H1 (cell line): Measurements from ENCODE around the gene MOB4. TPM values are rescaled to one million over a fixed set of nuclear protein-coding genes. Genes with fewer than 3 reads are reported as not detected.

ENCODE experiments used
- CTCF ChIA-PET: fragments of 300-600 bp; sonication (Branson Sonifier 250); formaldehyde crosslinking; loops from one replicate; lab custom pipeline; 2021; ENCODE audit not compliant: partially characterized antibody; lab: Charles Lee
- POLR2A ChIA-PET: fragments of 300-600 bp; sonication (Branson Sonifier 250); formaldehyde crosslinking; loops from one replicate; lab custom pipeline; 2021; ENCODE audit warnings: inconsistent platforms; ENCODE audit not compliant: partially characterized antibody; lab: Charles Lee
- DNase-seq, 2 experiments: peaks; one replicate each; pipeline versions ENCODE4 v3.0.0 to v3.0.0-alpha.2; 2010 to 2022; ENCODE audit warnings: low spot score in 2 of 2, low read depth in 1 of 2, mixed read lengths in 1 of 2
- FAIRE-seq: peaks from 2 replicates; lab custom pipeline; 2011; peaks lifted over from hg19 to GRCh38; lab: Jason Lieb, UNC
- H2AFZ ChIP-seq: 2 replicates; pipeline ENCODE4 v1.8.1; 2012; ENCODE audit warnings: low read length, inconsistent platforms
- H2AK5ac ChIP-seq: 2 replicates; pipeline ENCODE4 v1.6.1; 2013; ENCODE audit warnings: low read depth, low read length
- H2BK120ac ChIP-seq: replicated peaks from 2 replicates; pipeline ENCODE3; 2013; ENCODE audit warnings: low read depth, low read length, inconsistent platforms
- H2BK12ac ChIP-seq: 2 replicates; pipeline ENCODE4 v1.6.1; 2013; ENCODE audit warnings: low read depth, low read length
- H2BK15ac ChIP-seq: 2 replicates; pipeline ENCODE4 v1.6.1; 2013; ENCODE audit warnings: low read length
- H2BK20ac ChIP-seq: 2 replicates; pipeline ENCODE4 v1.6.1; 2013; ENCODE audit warnings: low read length
- H2BK5ac ChIP-seq: 2 replicates; pipeline ENCODE4 v1.6.1; 2013; ENCODE audit warnings: low read depth, low read length
- H3K14ac ChIP-seq: 2 replicates; pipeline ENCODE4 v1.6.1; 2013; ENCODE audit warnings: inconsistent platforms; ENCODE audit not compliant: insufficient read length
- H3K18ac ChIP-seq: 2 replicates; pipeline ENCODE4 v1.6.1; 2013; ENCODE audit warnings: low read length; ENCODE audit errors: extremely low read depth
- H3K23ac ChIP-seq: 2 replicates; pipeline ENCODE4 v1.6.1; 2013; ENCODE audit warnings: inconsistent platforms; ENCODE audit not compliant: insufficient read length
- H3K23me2 ChIP-seq: 2 replicates; pipeline ENCODE4 v1.6.1; 2013; ENCODE audit warnings: low read depth, low read length
- H3K27ac ChIP-seq: 2 replicates; pipeline ENCODE4 v1.6.1; 2011; ENCODE audit warnings: low read depth, low read length, inconsistent platforms
- H3K27me3 ChIP-seq, 4 experiments: replicated peaks in 1 of 4; 1 replicate in 1 of 4; 2 replicates in 3 of 4; pipeline versions ENCODE4 v1.6.1 to v1.8.1; 2011 to 2013; ENCODE audit warnings: low read length in 3 of 4, mild to moderate bottlenecking in 3 of 4, inconsistent platforms in 2 of 4, mixed read lengths in 2 of 4, moderate library complexity in 1 of 4; ENCODE audit not compliant: control insufficient read depth in 3 of 4, insufficient read depth in 3 of 4; ENCODE audit errors: extremely low read depth in 1 of 4
- H3K36me3 ChIP-seq, 4 experiments: 2 replicates each; pipeline versions ENCODE4 v1.6.1 to v1.8.1; 2011 to 2013; ENCODE audit warnings: mild to moderate bottlenecking in 4 of 4, low read length in 3 of 4, moderate library complexity in 2 of 4, control low read depth in 1 of 4, inconsistent platforms in 1 of 4; ENCODE audit not compliant: insufficient read depth in 4 of 4, control insufficient read depth in 2 of 4
- H3K4ac ChIP-seq: replicated peaks from 2 replicates; pipeline ENCODE3; 2013; ENCODE audit warnings: low read length, low read depth, mixed read lengths, inconsistent platforms; ENCODE audit not compliant: insufficient read length
- H3K4me1 ChIP-seq, 4 experiments: replicated peaks in 1 of 4; 1 replicate in 1 of 4; 2 replicates in 3 of 4; pipeline versions ENCODE4 v1.6.1 to v1.8.1; 2011 to 2013; ENCODE audit warnings: low read length in 3 of 4, inconsistent platforms in 2 of 4, mixed read lengths in 1 of 4; ENCODE audit not compliant: insufficient read depth in 4 of 4, control insufficient read depth in 3 of 4
- H3K4me2 ChIP-seq, 2 experiments: 2 replicates each; pipeline versions ENCODE4 v1.6.1 to v1.8.1; 2011 to 2013; ENCODE audit warnings: low read depth in 2 of 2, low read length in 2 of 2, control low read depth in 1 of 2, inconsistent platforms in 1 of 2, mild to moderate bottlenecking in 1 of 2; ENCODE audit not compliant: insufficient read depth in 1 of 2
- H3K4me3 ChIP-seq, 4 experiments: fragments of 200-600, 300-600 bp in 1 of 4; sonication (generic), shearing (Covaris generic), sonication (Bioruptor Twin) in 1 of 4; 2 replicates each; pipeline versions ENCODE4 v1.5.1 to v1.8.1; 2011 to 2016; ENCODE audit warnings: low read length in 4 of 4, low read depth in 3 of 4, control low read depth in 2 of 4, inconsistent platforms in 2 of 4, mild to moderate bottlenecking in 2 of 4, mixed read lengths in 1 of 4, moderate library complexity in 1 of 4; ENCODE audit not compliant: insufficient read depth in 2 of 4; ENCODE audit errors: extremely low read depth in 1 of 4
- H3K56ac ChIP-seq: replicated peaks from 2 replicates; pipeline ENCODE3; 2013; ENCODE audit warnings: low read depth, mild to moderate bottlenecking, mixed read lengths, low read length, inconsistent platforms; ENCODE audit not compliant: insufficient read length
- H3K79me1 ChIP-seq: 2 replicates; pipeline ENCODE4 v1.6.1; 2013; ENCODE audit warnings: low read depth, low read length, control low read depth
- H3K79me2 ChIP-seq, 2 experiments: 2 replicates each; pipeline versions ENCODE4 v1.6.1 to v1.8.1; 2012 to 2013; ENCODE audit warnings: low read length in 2 of 2, mild to moderate bottlenecking in 2 of 2, inconsistent platforms in 1 of 2; ENCODE audit not compliant: insufficient read depth in 2 of 2, control insufficient read depth in 1 of 2
- H3K9ac ChIP-seq, 4 experiments: replicated peaks in 1 of 4; 1 replicate in 1 of 4; 2 replicates in 3 of 4; pipeline versions ENCODE4 v1.6.1 to v1.8.1; 2011 to 2013; ENCODE audit warnings: low read depth in 3 of 4, low read length in 3 of 4, control low read depth in 2 of 4, mild to moderate bottlenecking in 2 of 4, moderate library complexity in 2 of 4, inconsistent platforms in 1 of 4; ENCODE audit errors: extremely low read depth in 1 of 4
- H3K9me3 ChIP-seq, 2 experiments: 2 replicates each; pipeline versions ENCODE4 v1.6.1 to v1.8.1; 2012 to 2013; ENCODE audit warnings: mild to moderate bottlenecking in 2 of 2, moderate library complexity in 2 of 2, control low read depth in 1 of 2, inconsistent platforms in 1 of 2, low read depth in 1 of 2, low read length in 1 of 2, mixed read lengths in 1 of 2; ENCODE audit not compliant: insufficient read depth in 2 of 2
- H4K20me1 ChIP-seq, 2 experiments: replicated peaks in 1 of 2; 2 replicates each; pipeline versions ENCODE3 to v1.8.1; 2011 to 2013; ENCODE audit warnings: inconsistent platforms in 2 of 2, low read length in 2 of 2, mild to moderate bottlenecking in 1 of 2; ENCODE audit not compliant: insufficient read depth in 2 of 2, control insufficient read depth in 1 of 2
- H4K5ac ChIP-seq: 2 replicates; pipeline ENCODE4 v1.6.1; 2013; ENCODE audit warnings: low read length, low read depth, mixed read lengths, inconsistent platforms; ENCODE audit not compliant: insufficient read length
- H4K8ac ChIP-seq: 2 replicates; pipeline ENCODE4 v1.8.0; 2013; ENCODE audit warnings: mild to moderate bottlenecking, moderate library complexity, low read length, inconsistent platforms; ENCODE audit not compliant: insufficient read depth; ENCODE audit errors: extremely low read depth
- H4K91ac ChIP-seq: replicated peaks from 2 replicates; pipeline ENCODE3; 2013; ENCODE audit warnings: low read length, mixed read lengths, inconsistent platforms; ENCODE audit not compliant: insufficient read length
- ASH2L ChIP-seq: fragments of 200-600, 300-600 bp; sonication (generic); IDR thresholded peaks from one replicate; pipeline ENCODE4 v1.7.1; 2017; ENCODE audit warnings: low read length
- BACH1 ChIP-seq: IDR thresholded peaks from 2 replicates; pipeline ENCODE4 v1.6.1; 2012; ENCODE audit warnings: low read length, improper control_type of control experiment
- RAD21 ChIP-seq, 2 experiments: IDR thresholded peaks in 1 of 2; conservative IDR thresholded peaks in 1 of 2; 2 replicates each; pipeline ENCODE4 v1.6.1; 2011; ENCODE audit warnings: low read depth in 2 of 2, low read length in 2 of 2, improper control_type of control experiment in 1 of 2, inconsistent platforms in 1 of 2, mild to moderate bottlenecking in 1 of 2, moderate library complexity in 1 of 2
- RBBP5 ChIP-seq: IDR thresholded peaks from 2 replicates; pipeline ENCODE4 v1.7.1; 2012; ENCODE audit warnings: low read depth, mild to moderate bottlenecking, inconsistent platforms, low read length, moderate library complexity, borderline replicate concordance
- RNF2 ChIP-seq: fragments of 200-900, 300-1000 bp; sonication (generic); IDR thresholded peaks from 2 replicates; pipeline ENCODE4 v1.7.1; 2016; ENCODE audit warnings: borderline replicate concordance, low read depth, mild to moderate bottlenecking, antibody characterized with exemption, low read length; ENCODE audit not compliant: poor library complexity, severe bottlenecking; ENCODE audit errors: missing control alignments
- SIX5 ChIP-seq: IDR thresholded peaks from 2 replicates; pipeline ENCODE4 v1.6.1; 2011; ENCODE audit warnings: mild to moderate bottlenecking, low read depth, low read length
- TAF1 ChIP-seq: IDR thresholded peaks from 2 replicates; pipeline ENCODE4 v1.6.1; 2011; ENCODE audit warnings: mild to moderate bottlenecking, low read depth, low read length
- WGBS, 2 experiments: shearing (Covaris generic) in 1 of 2; methylation state at CpG; one replicate each; pipeline versions ENCODE4 v1.1.6 to v1.1.7; 2013 to 2015; ENCODE audit warnings: low lambda C conversion rate in 2 of 2, mixed read lengths in 2 of 2, inconsistent platforms in 1 of 2, low coverage in 1 of 2, missing lambda C conversion rate in 1 of 2; ENCODE audit not compliant: insufficient replicate concordance in 2 of 2, insufficient coverage in 1 of 2, insufficient read length in 1 of 2; ENCODE audit errors: extremely low coverage in 1 of 2, missing lambda C conversion rate in 1 of 2; 5-methylcytosine and 5-hydroxymethylcytosine counted together
- polyA plus RNA-seq, 7 experiments: library from polyadenylated mRNA; depleted of rRNA in 3 of 7; stranded (reverse) in 5 of 7; unstranded in 2 of 7; fragments of >200 nt in 5 of 7; fragments of 200-250 nt in 2 of 7; gene quantifications; 1 replicate in 5 of 7; 2 replicates in 1 of 7; 4 replicates in 1 of 7; pipeline versions ENCODE4 v1.2.1 to v1.2.3, GENCODE V29; 2011 to 2013; ENCODE audit warnings: missing spikeins in 2 of 7, mixed read lengths in 2 of 7
- total RNA-seq: library from RNA; stranded (reverse); fragmentation: NEBNext Ultra II Directional; extraction: Animal tissue kit (Norgen Biotek cat#: 25700); gene quantifications from 2 replicates; pipeline ENCODE4 v1.2.1, GENCODE V29; 2021
- TF ChIP-seq, protein P1 (sequence below): IDR thresholded peaks from 2 replicates; pipeline ENCODE4 v1.6.1; 2011; ENCODE audit warnings: low read length, improper control_type of control experiment

The MOB4 gene
- total and polyA plus RNA-seq, 2 of the 8 experiments (the other 6 are each of a cell fraction or from before 2014, with no cell fraction given): 51.5 to 54.2 TPM

DNA sequence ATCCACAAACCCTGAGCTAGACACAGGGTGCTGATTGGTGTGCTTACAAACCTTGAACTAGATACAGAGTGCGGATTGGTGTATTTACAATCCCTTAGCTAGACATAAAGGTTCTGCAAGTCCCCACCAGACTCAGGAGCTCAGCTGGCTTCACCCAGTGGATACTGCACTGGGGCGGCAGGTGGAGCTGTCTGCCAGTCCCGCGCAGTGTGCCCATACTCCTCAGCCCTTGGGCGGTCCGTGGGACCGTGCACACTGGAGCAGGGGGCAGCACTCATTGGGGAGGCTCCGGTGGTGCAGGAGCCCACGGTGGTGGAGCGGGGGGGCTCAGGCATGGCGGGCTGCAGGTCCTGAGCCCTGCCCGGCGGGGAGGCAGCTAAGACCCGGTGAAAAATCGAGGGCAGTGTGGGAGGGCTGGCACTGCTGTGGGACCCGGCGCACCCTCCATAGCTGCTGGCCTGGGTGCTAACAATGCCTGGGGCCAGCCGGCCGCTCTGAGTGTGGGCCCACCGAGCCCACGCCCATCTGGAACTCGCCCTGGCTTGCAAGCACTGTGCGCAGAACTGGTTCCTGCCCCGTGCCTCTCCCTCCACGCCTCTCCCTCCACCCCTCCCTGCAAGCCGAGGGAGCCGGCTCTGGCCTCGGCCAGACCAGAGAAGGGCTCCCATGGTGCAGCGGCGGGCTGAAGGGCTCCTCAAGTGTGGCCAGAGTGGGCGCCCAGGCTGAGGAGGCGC lies 75.6 kb downstream of the MOB4 start:
- Histone ChIP-seq H3K4me2 (no peak overlapping the region), H3K27me3 (no peaks in the 10 kb centered on the region), H3K79me1 (no peaks in the 10 kb centered on the region), H3K14ac (no peak overlapping the region), H2BK12ac (no peak overlapping the region; the same call in 1 of the 2 replicates), H3K9me3 (peaks cover 0 to 9% of the 10 kb centered on the region in 2 experiments; a peak in 1 of 4 replicates), H2BK120ac (no peak overlapping the region), H2AK5ac (no peak overlapping the region), H3K4me1 (peaks cover 4 to 12% (median 7%) of the 10 kb centered on the region in 4 experiments), H4K91ac (no peak overlapping the region), H3K23ac (no peak overlapping the region), H2BK5ac (peak overlapping the region; percentile 35; the same call in 1 of the 2 replicates), H3K36me3 (peaks cover 0 to 5% (median 0%) of the 10 kb centered on the region in 4 experiments; a peak in 2 of 8 replicates), H4K8ac (no peak overlapping the region; the same call in 1 of the 2 replicates), H2AFZ (no peak overlapping the region), H3K23me2 (0 out of 2 replicates have a peak, but pooled peaks cover 2% of the 10 kb centered on the region), H3K27ac (no peak overlapping the region), H3K4me3 (no peak overlapping the region), H2BK15ac (no peak overlapping the region), H3K9ac (no peak overlapping the region), H3K18ac (no peak overlapping the region), H3K56ac (no peak overlapping the region), H3K79me2 (no peaks in the 10 kb centered on the region), H4K20me1 (no peaks in the 10 kb centered on the region), H3K4ac (no peak overlapping the region), H4K5ac (no peak overlapping the region)
- no peak for DNase-seq
- ChIA-PET CTCF (interaction anchor here (0.6 to 1.3 kb wide), 4 partner anchors 8 to 115 kb away, joined by 3 to 10 read pairs (median 4); no protein-coding TSS in a partner anchor), POLR2A (interaction anchor here (0.8 to 4.7 kb wide), 7 partner anchors 9 to 93 kb away, joined by 3 to 23 read pairs (median 6); partner anchors contain the start of genes HSPD1, HSPE1 and MOB4)
- 94% methylated on average over 28 of the region's 32 CpGs; no CpG with 5 or more reads in 1 of the 2 experiments for WGBS, 2 experiments
- FAIRE-seq: no peak
- TF ChIP-seq RNF2 (no peak), RBBP5 (no peak), ASH2L (no peak), RAD21 (IDR thresholded peaks at IDR 0.05 in 1 of 2, conservative IDR thresholded peaks at IDR 0.05 in 1 of 2; ENCODE audit: low read depth in 2 of 2, low read length in 2 of 2) (peak in 1 of 2 experiments; percentile 21; a peak in 1 of 4 replicates), BACH1 (no peak), TAF1 (no peak), SIX5 (no peak)
- TF ChIP-seq, protein P1, sequence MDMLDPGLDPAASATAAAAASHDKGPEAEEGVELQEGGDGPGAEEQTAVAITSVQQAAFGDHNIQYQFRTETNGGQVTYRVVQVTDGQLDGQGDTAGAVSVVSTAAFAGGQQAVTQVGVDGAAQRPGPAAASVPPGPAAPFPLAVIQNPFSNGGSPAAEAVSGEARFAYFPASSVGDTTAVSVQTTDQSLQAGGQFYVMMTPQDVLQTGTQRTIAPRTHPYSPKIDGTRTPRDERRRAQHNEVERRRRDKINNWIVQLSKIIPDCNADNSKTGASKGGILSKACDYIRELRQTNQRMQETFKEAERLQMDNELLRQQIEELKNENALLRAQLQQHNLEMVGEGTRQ: no peak
- TF ChIP-seq, all 59 proteins: peak for 1
- no peak overlapping the region for H2BK20ac ChIP-seq
